ENCODE measurements around the gene ANKRD36C. TPM values are rescaled to one million over a fixed set of nuclear protein-coding genes. Genes with fewer than 3 reads are reported as not detected.
"Not testable (repeated sequence)": the region's sequence is repeated elsewhere in the genome, so short reads cannot be mapped to it uniquely, and the experiment has no call there.

ANKRD36C gene
- total and polyA plus RNA-seq, 9 of the 15 experiments (the other 6 are each of a cell fraction or from before 2014, with no cell fraction given), result 4.4 to 51.6 (median 11.9) TPM

DNA sequence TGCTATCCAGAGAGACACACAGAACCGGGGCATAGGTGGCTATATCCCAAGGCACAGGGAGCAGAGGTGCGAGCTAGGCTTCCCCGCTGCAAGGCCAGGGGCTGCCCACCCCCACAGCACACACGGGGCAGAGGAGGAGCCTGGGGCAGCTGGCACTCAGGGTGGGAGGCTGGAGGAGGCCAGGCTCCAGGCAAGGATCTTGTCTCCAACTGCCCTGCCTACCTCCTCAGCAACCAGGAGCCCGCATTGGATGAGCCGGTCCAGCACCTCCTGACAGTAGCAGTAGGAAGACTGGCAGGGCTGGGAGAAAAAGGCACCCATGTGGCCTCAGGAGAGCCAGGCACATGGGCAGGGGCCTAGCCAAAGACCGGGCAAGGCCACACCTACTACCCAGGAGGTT lies 32.1 kb upstream of the ANKRD36C start:
- POLR2A ChIA-PET; H3K4me3 ChIP-seq; H3K9ac ChIP-seq (ENCODE audit: insufficient read depth in 1 of 2, low read depth in 2 of 2, low read length in 2 of 2); H3K79me2 ChIP-seq (ENCODE audit: control insufficient read depth, insufficient read depth, low read length); H3K27me3 ChIP-seq (ENCODE audit: control insufficient read depth in 2 of 2, insufficient read depth in 2 of 2, low read length in 2 of 2); H3K9me1 ChIP-seq (ENCODE audit: control insufficient read depth, insufficient read depth, low read length); BruUV-seq (replicated peaks); H4K20me1 ChIP-seq (replicated peaks; ENCODE audit: control insufficient read depth, insufficient read depth, low read length); H3K27ac ChIP-seq (ENCODE audit: extremely low read depth, low read depth, low read length); DNase-seq (ENCODE audit: extremely low read depth in 1 of 4, low spot score in 3 of 4); ATAC-seq; FAIRE-seq; H2AFZ ChIP-seq (ENCODE audit: low read depth, low read length); H3K9me3 ChIP-seq (replicated peaks; ENCODE audit: control insufficient read depth, insufficient read depth, low read depth, low read length); intact Hi-C loops (cut with micrococcal nuclease); H3K36me3 ChIP-seq (ENCODE audit: control insufficient read depth, insufficient read depth, low read length); H3K4me2 ChIP-seq (ENCODE audit: insufficient read depth, low read length): not testable (repeated sequence)
- in situ Hi-C loops (cut with MboI), result loop anchor here (5.0 to 25.0 kb wide), 3 partner anchors 89 to 489 kb away; partner anchors contain the start of gene NEURL3
- CTCF ChIA-PET (ENCODE audit: low intra/inter-chr PET ratio), result interaction anchor here (1.8 kb wide), 1 partner anchor 93 kb away, joined by 12 read pairs; the partner anchor contains the start of gene ADRA2B
- peaks cover 0 to 13% of the 10 kb centered on the region in 2 experiments; a peak in 2 of 5 replicates for H3K4me1 ChIP-seq (replicated peaks in 1 of 2; ENCODE audit: control insufficient read depth in 2 of 2, insufficient read depth in 2 of 2, low read length in 2 of 2)
- 17% methylated on average over 6 of the region's 7 CpGs for WGBS (ENCODE audit: insufficient coverage, low coverage, missing lambda C conversion rate)

DNA sequence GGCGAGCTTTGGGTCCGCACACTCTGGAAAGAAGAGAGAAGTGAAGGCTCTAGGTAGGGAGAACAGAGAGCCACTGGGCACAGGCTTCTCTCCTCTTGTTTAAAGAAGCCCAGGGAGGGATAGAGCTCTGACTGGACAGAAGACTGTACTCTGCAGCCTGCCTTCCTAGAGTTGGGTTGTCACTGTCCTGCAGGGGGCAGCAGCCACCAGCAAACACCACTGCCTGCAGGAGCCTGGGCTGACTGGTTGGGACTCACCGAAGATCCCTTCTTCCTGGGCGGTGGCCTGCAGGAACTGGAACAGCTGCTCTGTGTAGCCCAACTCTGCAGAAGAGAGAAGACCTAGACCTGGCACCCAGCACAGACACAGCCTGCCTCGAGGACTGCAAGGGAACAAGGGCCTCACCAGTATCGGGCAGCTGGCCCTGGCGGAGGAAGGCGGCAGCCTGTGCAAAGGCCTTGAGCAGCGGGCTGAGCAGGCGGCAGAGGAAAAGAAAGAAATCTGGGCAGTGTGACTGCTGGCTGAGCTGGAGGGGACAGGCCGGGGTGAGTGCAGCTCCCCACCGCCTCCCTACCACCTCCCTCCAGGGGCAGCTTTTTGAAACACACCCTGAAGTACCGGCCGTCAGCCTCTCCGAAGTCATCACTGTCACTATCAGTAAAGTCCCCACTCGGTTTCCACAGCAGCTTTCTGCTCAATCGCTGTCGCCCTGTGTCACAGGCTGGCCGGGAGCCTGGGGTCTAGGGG lies 31.2 kb upstream of the ANKRD36C start:
- H3K27ac ChIP-seq (ENCODE audit: extremely low read depth, low read depth, low read length); H3K9ac ChIP-seq (ENCODE audit: insufficient read depth in 1 of 2, low read depth in 2 of 2, low read length in 2 of 2); intact Hi-C loops (cut with micrococcal nuclease); H3K36me3 ChIP-seq (ENCODE audit: control insufficient read depth, insufficient read depth, low read length); H3K9me1 ChIP-seq (ENCODE audit: control insufficient read depth, insufficient read depth, low read length); H4K20me1 ChIP-seq (replicated peaks; ENCODE audit: control insufficient read depth, insufficient read depth, low read length); H3K9me3 ChIP-seq (replicated peaks; ENCODE audit: control insufficient read depth, insufficient read depth, low read depth, low read length); BruUV-seq (replicated peaks); H3K4me3 ChIP-seq; H2AFZ ChIP-seq (ENCODE audit: low read depth, low read length); H3K79me2 ChIP-seq (ENCODE audit: control insufficient read depth, insufficient read depth, low read length); H3K27me3 ChIP-seq (ENCODE audit: control insufficient read depth in 2 of 2, insufficient read depth in 2 of 2, low read length in 2 of 2); H3K4me2 ChIP-seq (ENCODE audit: insufficient read depth, low read length): not testable (repeated sequence)
- DNase-seq (ENCODE audit: extremely low read depth in 1 of 4, low spot score in 3 of 4) (peak; percentile 65 to 85 (median 72)), ATAC-seq (peak; percentile 96), FAIRE-seq (peak; percentile 87)
- CTCF ChIA-PET (ENCODE audit: low intra/inter-chr PET ratio), result interaction anchor here (0.6 to 1.8 kb wide), 3 partner anchors 94 to 1089 kb away, joined by 3 to 12 read pairs (median 4); partner anchors contain the start of gene ADRA2B
- peaks cover 0 to 13% of the 10 kb centered on the region in 2 experiments; a peak in 2 of 5 replicates for H3K4me1 ChIP-seq (replicated peaks in 1 of 2; ENCODE audit: control insufficient read depth in 2 of 2, insufficient read depth in 2 of 2, low read length in 2 of 2)
- WGBS (ENCODE audit: insufficient coverage, low coverage, missing lambda C conversion rate), result 21% methylated on average over 13 of the region's 19 CpGs
- POLR2A ChIA-PET, result interaction anchor here (0.5 to 0.7 kb wide), 2 partner anchors 240 to 355 kb away, joined by 3 read pairs; no protein-coding TSS in a partner anchor
- in situ Hi-C loops (cut with MboI), result loop anchor here (5.0 to 25.0 kb wide), 3 partner anchors 89 to 489 kb away; partner anchors contain the start of gene NEURL3
- peak; percentile 81 to 89 for TF ChIP-seq RAD21 (CRISPR knock-in tag; conservative IDR thresholded peaks at IDR 0.05 in 1 of 2, IDR thresholded peaks at IDR 0.05 in 1 of 2)
- 0 out of 2 replicates have a peak, but pooled peaks have one; percentile 32 for TF ChIP-seq POLR2G (IDR thresholded peaks at IDR 0.05; ENCODE audit: low read depth, low read length)
- TF ChIP-seq TFAP4 (CRISPR knock-in tag; IDR thresholded peaks at IDR 0.05; ENCODE audit: borderline replicate concordance), result peak; percentile 34; the same call in 1 of the 2 replicates
- TF ChIP-seq SMC3 (conservative IDR thresholded peaks at IDR 0.05; ENCODE audit: insufficient read depth, low read depth, low read length), result peak; percentile 74
- 0 out of 2 replicates have a peak, but pooled peaks have one; percentile 17 for TF ChIP-seq CREM (IDR thresholded peaks at IDR 0.05; ENCODE audit: low read depth)

Measured in K562 (cell line).